GM12878 (cell line): ENCODE results near the gene FASTK. TPM values are rescaled to one million over a fixed set of nuclear protein-coding genes. Genes with fewer than 3 reads are reported as not detected.

Experiments used
- CHD2 ChIP-seq: IDR thresholded peaks from 2 replicates; pipeline ENCODE4 v1.6.1; 2011; ENCODE audit warnings: low read depth, low read length, improper control_type of control experiment, borderline replicate concordance
- EGR1 ChIP-seq, 2 experiments: IDR thresholded peaks; 1 replicate in 1 of 2; 2 replicates in 1 of 2; pipeline ENCODE4 v1.6.1; 2011 to 2012; ENCODE audit warnings: low read depth in 2 of 2, low read length in 2 of 2, borderline replicate concordance in 1 of 2, mild to moderate bottlenecking in 1 of 2, moderate library complexity in 1 of 2
- FOXK2 ChIP-seq: fragments of 450-650 bp; IDR thresholded peaks from 2 replicates; pipeline ENCODE4 v1.6.1; 2017; ENCODE audit warnings: mild to moderate bottlenecking, moderate library complexity
- GABPA ChIP-seq: IDR thresholded peaks from 2 replicates; pipeline ENCODE4 v1.6.1; 2014; ENCODE audit warnings: antibody characterized with exemption, low read depth, mild to moderate bottlenecking, inconsistent platforms
- KAT2A ChIP-seq: conservative IDR thresholded peaks from 2 replicates; pipeline ENCODE4 v1.6.1; 2011; ENCODE audit warnings: low read depth, low read length; ENCODE audit not compliant: control insufficient read depth
- KDM1A ChIP-seq: fragments of 200-600 bp; sonication (generic); IDR thresholded peaks from 2 replicates; pipeline ENCODE4 v1.6.1; 2016; ENCODE audit warnings: borderline replicate concordance
- MEF2B ChIP-seq: fragments of 450-650 bp; IDR thresholded peaks from 2 replicates; pipeline ENCODE4 v1.6.1; 2018; ENCODE audit warnings: mild to moderate bottlenecking, moderate library complexity; ENCODE audit not compliant: partially characterized antibody, poor library complexity, severe bottlenecking
- MTA2 ChIP-seq: fragments of 450-650 bp; IDR thresholded peaks from 2 replicates; pipeline ENCODE4 v1.6.1; 2016; ENCODE audit warnings: low read depth, mild to moderate bottlenecking, moderate library complexity
- MYB ChIP-seq: fragments of 150-350 bp; IDR thresholded peaks from 2 replicates; pipeline ENCODE4 v1.6.1; 2014; ENCODE audit warnings: mild to moderate bottlenecking, low read depth, low read length, borderline replicate concordance
- NFIC ChIP-seq: IDR thresholded peaks from 2 replicates; pipeline ENCODE4 v1.6.1; 2012; ENCODE audit warnings: low read depth, mild to moderate bottlenecking, inconsistent platforms, low read length, moderate library complexity
- NR2F1 ChIP-seq: fragments of 450-650 bp; conservative IDR thresholded peaks from 2 replicates; pipeline ENCODE4 v1.6.1; 2017; ENCODE audit warnings: mild to moderate bottlenecking
- RB1 ChIP-seq: fragments of 450-650 bp; formaldehyde crosslinking; IDR thresholded peaks from 2 replicates; pipeline ENCODE4 v1.6.1; 2017; ENCODE audit warnings: mild to moderate bottlenecking, borderline replicate concordance
- SREBF1 ChIP-seq: IDR thresholded peaks from 2 replicates; pipeline ENCODE4 v1.6.1; 2012; ENCODE audit warnings: mild to moderate bottlenecking, low read length
- SREBF2 ChIP-seq: IDR thresholded peaks from 2 replicates; pipeline ENCODE4 v1.6.1; 2012; ENCODE audit warnings: mild to moderate bottlenecking, low read length
- SRF ChIP-seq, 2 experiments: IDR thresholded peaks; 2 replicates each; pipeline ENCODE4 v1.6.1; 2011; ENCODE audit warnings: low read depth in 2 of 2, low read length in 2 of 2, mild to moderate bottlenecking in 1 of 2, moderate library complexity in 1 of 2
- STAT3 ChIP-seq: IDR thresholded peaks from 2 replicates; pipeline ENCODE4 v1.6.1; 2011; ENCODE audit warnings: low read depth, low read length, improper control_type of control experiment
- SUPT20H ChIP-seq: IDR thresholded peaks from 2 replicates; pipeline ENCODE4 v1.6.1; 2011; ENCODE audit warnings: low read depth, mild to moderate bottlenecking, low read length, moderate library complexity, borderline replicate concordance; ENCODE audit not compliant: control insufficient read depth
- TARDBP ChIP-seq: IDR thresholded peaks from 2 replicates; pipeline ENCODE4 v1.6.1; 2016; ENCODE audit warnings: borderline replicate concordance
- ZNF207 ChIP-seq: fragments of 450-650 bp; IDR thresholded peaks from 2 replicates; pipeline ENCODE4 v1.6.1; 2014; ENCODE audit warnings: antibody characterized with exemption, mild to moderate bottlenecking, borderline replicate concordance
- ZNF622 ChIP-seq: fragments of 450-650 bp; IDR thresholded peaks from 2 replicates; pipeline ENCODE4 v1.6.1; 2017; ENCODE audit warnings: mild to moderate bottlenecking, inconsistent platforms
- polyA plus RNA-seq, 11 experiments: library from polyadenylated mRNA; depleted of rRNA in 4 of 11; unstranded in 6 of 11; stranded (reverse) in 5 of 11; fragments of >200 nt; fragmentation: Nextera tagmentation in 4 of 11; fragmentation: Illumina TruSeq in 1 of 11; extraction: Ambion mirVana in 4 of 11; extraction: Trizol in 1 of 11; gene quantifications; 1 replicate in 1 of 11; 2 replicates in 10 of 11; pipeline versions ENCODE4 v1.2.1 to v1.2.3, GENCODE V29; 2011 to 2016; ENCODE audit warnings: inconsistent platforms in 2 of 11, missing spikeins in 2 of 11, low read depth in 1 of 11
- total RNA-seq, 4 experiments: library from RNA; depleted of rRNA in 3 of 4; stranded (reverse); fragments of >200 nt in 3 of 4; fragmentation: Illumina TruSeq in 1 of 4; extraction: Trizol in 1 of 4; gene quantifications; 2 replicates each; pipeline versions ENCODE4 v1.2.1 to v1.2.3, GENCODE V29; 2013 to 2021
- TF ChIP-seq, protein P1 (sequence below): fragments of 450-650 bp; IDR thresholded peaks from 2 replicates; pipeline ENCODE4 v1.6.1; 2016; ENCODE audit warnings: mild to moderate bottlenecking
- TF ChIP-seq, protein P2 (sequence below): fragments of 450-650 bp; IDR thresholded peaks from 2 replicates; pipeline ENCODE4 v1.6.1; 2017; ENCODE audit warnings: mild to moderate bottlenecking, moderate library complexity
- TF ChIP-seq, protein P3 (sequence below): fragments of 450-650 bp; IDR thresholded peaks from 2 replicates; pipeline ENCODE4 v1.6.1; 2017; ENCODE audit warnings: mild to moderate bottlenecking, low read depth, inconsistent platforms; ENCODE audit not compliant: poor library complexity, severe bottlenecking

Gene FASTK
- total and polyA plus RNA-seq, 10 of the 15 experiments (the other 5 are each of a cell fraction or from before 2014, with no cell fraction given), result 0.19 to 102 (median 54.5) TPM

DNA sequence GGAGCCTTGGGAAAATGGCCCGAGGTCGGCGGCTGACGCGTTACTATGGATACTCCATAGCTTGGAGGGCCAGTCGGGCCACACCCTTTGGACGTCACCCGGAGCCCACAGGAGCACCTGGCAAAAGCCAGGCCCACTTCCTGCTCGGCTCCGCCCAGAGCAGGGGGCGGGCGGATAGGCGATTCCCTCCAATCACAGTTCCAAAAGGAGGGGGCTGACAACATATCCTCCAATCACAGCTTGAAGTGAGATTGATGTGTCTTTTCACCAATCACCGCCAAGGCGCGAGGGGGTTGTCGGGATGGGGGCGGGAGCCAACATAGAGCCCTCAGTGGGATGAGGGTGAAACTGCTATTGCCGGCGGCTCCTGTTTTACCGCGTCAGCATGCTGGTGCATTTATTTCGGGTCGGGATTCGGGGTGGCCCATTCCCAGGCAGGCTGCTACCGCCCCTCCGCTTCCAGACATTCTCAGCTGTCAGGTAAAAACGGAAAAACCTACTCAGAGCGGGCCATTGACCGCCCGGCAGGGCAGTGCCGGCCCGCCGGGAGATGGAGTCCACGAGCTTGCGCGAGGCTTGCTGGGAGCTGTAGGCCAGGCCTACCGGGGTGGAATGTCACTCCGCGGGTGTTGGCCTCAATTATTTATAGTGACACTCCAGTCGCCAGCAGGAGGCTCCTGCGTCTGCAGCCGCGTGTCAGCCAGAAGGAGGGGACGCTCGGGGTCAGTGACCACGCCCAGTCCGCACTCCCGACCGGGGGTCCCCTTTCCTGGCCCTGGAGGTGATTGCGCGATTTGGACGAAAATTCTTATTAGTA lies 52.3 kb downstream of the FASTK start, which contains the start of gene ABCB8 (continued):
- no peak for TF ChIP-seq MYB
- 0 out of 2 replicates have a peak, but pooled peaks have one; percentile 3 for TF ChIP-seq SREBF2
- TF ChIP-seq, protein P1, sequence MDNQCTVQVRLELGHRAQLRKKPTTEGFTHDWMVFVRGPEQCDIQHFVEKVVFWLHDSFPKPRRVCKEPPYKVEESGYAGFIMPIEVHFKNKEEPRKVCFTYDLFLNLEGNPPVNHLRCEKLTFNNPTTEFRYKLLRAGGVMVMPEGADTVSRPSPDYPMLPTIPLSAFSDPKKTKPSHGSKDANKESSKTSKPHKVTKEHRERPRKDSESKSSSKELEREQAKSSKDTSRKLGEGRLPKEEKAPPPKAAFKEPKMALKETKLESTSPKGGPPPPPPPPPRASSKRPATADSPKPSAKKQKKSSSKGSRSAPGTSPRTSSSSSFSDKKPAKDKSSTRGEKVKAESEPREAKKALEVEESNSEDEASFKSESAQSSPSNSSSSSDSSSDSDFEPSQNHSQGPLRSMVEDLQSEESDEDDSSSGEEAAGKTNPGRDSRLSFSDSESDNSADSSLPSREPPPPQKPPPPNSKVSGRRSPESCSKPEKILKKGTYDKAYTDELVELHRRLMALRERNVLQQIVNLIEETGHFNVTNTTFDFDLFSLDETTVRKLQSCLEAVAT, result no peak
- TF ChIP-seq NR2F1, result peak; percentile 69; the same call in 1 of the 2 replicates
- TF ChIP-seq CHD2, result peak; percentile 96
- TF ChIP-seq, protein P2, sequence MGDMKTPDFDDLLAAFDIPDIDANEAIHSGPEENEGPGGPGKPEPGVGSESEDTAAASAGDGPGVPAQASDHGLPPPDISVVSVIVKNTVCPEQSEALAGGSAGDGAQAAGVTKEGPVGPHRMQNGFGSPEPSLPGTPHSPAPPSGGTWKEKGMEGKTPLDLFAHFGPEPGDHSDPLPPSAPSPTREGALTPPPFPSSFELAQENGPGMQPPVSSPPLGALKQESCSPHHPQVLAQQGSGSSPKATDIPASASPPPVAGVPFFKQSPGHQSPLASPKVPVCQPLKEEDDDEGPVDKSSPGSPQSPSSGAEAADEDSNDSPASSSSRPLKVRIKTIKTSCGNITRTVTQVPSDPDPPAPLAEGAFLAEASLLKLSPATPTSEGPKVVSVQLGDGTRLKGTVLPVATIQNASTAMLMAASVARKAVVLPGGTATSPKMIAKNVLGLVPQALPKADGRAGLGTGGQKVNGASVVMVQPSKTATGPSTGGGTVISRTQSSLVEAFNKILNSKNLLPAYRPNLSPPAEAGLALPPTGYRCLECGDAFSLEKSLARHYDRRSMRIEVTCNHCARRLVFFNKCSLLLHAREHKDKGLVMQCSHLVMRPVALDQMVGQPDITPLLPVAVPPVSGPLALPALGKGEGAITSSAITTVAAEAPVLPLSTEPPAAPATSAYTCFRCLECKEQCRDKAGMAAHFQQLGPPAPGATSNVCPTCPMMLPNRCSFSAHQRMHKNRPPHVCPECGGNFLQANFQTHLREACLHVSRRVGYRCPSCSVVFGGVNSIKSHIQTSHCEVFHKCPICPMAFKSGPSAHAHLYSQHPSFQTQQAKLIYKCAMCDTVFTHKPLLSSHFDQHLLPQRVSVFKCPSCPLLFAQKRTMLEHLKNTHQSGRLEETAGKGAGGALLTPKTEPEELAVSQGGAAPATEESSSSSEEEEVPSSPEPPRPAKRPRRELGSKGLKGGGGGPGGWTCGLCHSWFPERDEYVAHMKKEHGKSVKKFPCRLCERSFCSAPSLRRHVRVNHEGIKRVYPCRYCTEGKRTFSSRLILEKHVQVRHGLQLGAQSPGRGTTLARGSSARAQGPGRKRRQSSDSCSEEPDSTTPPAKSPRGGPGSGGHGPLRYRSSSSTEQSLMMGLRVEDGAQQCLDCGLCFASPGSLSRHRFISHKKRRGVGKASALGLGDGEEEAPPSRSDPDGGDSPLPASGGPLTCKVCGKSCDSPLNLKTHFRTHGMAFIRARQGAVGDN, result 0 out of 2 replicates have a peak, but pooled peaks have one; percentile 52
- no peak for TF ChIP-seq KDM1A
- TF ChIP-seq TARDBP, result peak; percentile 81; the same call in 1 of the 2 replicates
- peak; percentile 81; the same call in 1 of the 2 replicates for TF ChIP-seq ZNF207
- 0 out of 3 replicates have a peak, but pooled peaks of 1 of the 2 experiments have one; percentile 32 for TF ChIP-seq EGR1 (IDR thresholded peaks at IDR 0.05; ENCODE audit: borderline replicate concordance in 1 of 2, low read depth in 2 of 2, low read length in 2 of 2)
- no peak for TF ChIP-seq STAT3
- no peak for TF ChIP-seq FOXK2
- TF ChIP-seq ZNF622, result no peak
- TF ChIP-seq RB1, result peak; percentile 78; the same call in 1 of the 2 replicates
- TF ChIP-seq, protein P3, sequence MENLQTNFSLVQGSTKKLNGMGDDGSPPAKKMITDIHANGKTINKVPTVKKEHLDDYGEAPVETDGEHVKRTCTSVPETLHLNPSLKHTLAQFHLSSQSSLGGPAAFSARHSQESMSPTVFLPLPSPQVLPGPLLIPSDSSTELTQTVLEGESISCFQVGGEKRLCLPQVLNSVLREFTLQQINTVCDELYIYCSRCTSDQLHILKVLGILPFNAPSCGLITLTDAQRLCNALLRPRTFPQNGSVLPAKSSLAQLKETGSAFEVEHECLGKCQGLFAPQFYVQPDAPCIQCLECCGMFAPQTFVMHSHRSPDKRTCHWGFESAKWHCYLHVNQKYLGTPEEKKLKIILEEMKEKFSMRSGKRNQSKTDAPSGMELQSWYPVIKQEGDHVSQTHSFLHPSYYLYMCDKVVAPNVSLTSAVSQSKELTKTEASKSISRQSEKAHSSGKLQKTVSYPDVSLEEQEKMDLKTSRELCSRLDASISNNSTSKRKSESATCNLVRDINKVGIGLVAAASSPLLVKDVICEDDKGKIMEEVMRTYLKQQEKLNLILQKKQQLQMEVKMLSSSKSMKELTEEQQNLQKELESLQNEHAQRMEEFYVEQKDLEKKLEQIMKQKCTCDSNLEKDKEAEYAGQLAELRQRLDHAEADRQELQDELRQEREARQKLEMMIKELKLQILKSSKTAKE, result peak; percentile 65
- no peak for TF ChIP-seq KAT2A
- peak; percentile 29 for TF ChIP-seq MEF2B
- TF ChIP-seq GABPA, result no peak; the same call in 1 of the 2 replicates
- TF ChIP-seq SUPT20H, result no peak
- TF ChIP-seq SREBF1, result peak; percentile 59; the same call in 1 of the 2 replicates
- 0 out of 4 replicates have a peak, but pooled peaks of 1 of the 2 experiments have one; percentile 30 for TF ChIP-seq SRF (IDR thresholded peaks at IDR 0.05; ENCODE audit: low read depth in 2 of 2, low read length in 2 of 2)
- TF ChIP-seq MTA2, result no peak
- TF ChIP-seq NFIC, result no peak; the same call in 1 of the 2 replicates
